MCF 10A (cell line): Measurements from ENCODE around the gene CKS1B. TPM values are rescaled to one million over a fixed set of nuclear protein-coding genes. Genes with fewer than 3 reads are reported as not detected.

Experiments used
- BruUV-seq: library from RNA; stranded (reverse); fragments of 400-500 nt; replicated peaks from 2 replicates; lab custom pipeline; 2021; lab: Mats Ljungman, UMichigan
- CTCF ChIA-PET: fragments of 300-600 bp; sonication (Branson Sonifier 250); formaldehyde crosslinking; extraction: SDS; loops from one replicate; lab custom pipeline; 2021; ENCODE audit warnings: antibody characterized with exemption, inconsistent platforms; lab: Yijun Ruan, JAX
- POLR2A ChIA-PET: fragments of 300-600, 350-650 bp; sonication (Branson Sonifier 250); formaldehyde crosslinking; extraction: SDS; loops from one replicate; lab custom pipeline; 2020; ENCODE audit warnings: antibody characterized with exemption, inconsistent platforms; lab: Yijun Ruan, JAX
- DNase-seq: peaks from one replicate; pipeline ENCODE4 v3.0.0-alpha.2; 2018; ENCODE audit not compliant: unreplicated experiment
- H3K27ac Mint-ChIP-seq: one replicate; pipeline ENCODE4 v1.8.0; 2022; ENCODE audit warnings: mild to moderate bottlenecking, low read depth, mixed read lengths; ENCODE audit not compliant: unreplicated experiment
- H3K27me3 Mint-ChIP-seq: one replicate; pipeline ENCODE4 v1.8.0; 2022; ENCODE audit warnings: mixed read lengths; ENCODE audit not compliant: insufficient read depth, unreplicated experiment
- H3K36me3 Mint-ChIP-seq: one replicate; pipeline ENCODE4 v1.8.0; 2022; ENCODE audit warnings: mild to moderate bottlenecking, moderate library complexity, mixed read lengths; ENCODE audit not compliant: insufficient read depth, unreplicated experiment
- H3K4me1 Mint-ChIP-seq: one replicate; pipeline ENCODE4 v1.8.0; 2022; ENCODE audit warnings: mixed read lengths; ENCODE audit not compliant: insufficient read depth, unreplicated experiment
- H3K4me3 Mint-ChIP-seq: one replicate; pipeline ENCODE4 v1.8.0; 2022; ENCODE audit warnings: mild to moderate bottlenecking, moderate library complexity, mixed read lengths; ENCODE audit not compliant: unreplicated experiment
- H3K9me3 Mint-ChIP-seq: one replicate; pipeline ENCODE4 v1.8.0; 2022; ENCODE audit warnings: mixed read lengths; ENCODE audit not compliant: unreplicated experiment
- intact Hi-C: fragments of 100-400 bp; cut with micrococcal nuclease; formaldehyde crosslinking; loops from 2 replicates; pipeline ENCODE4 v1.14.1; 2022
- total RNA-seq: library from RNA; stranded (reverse); gene quantifications from 2 replicates; pipeline ENCODE4 v1.2.3, GENCODE V29; 2022
- TF ChIP-seq, protein P1 (sequence below): fragments of 200-600 bp; IDR thresholded peaks from one replicate; pipeline ENCODE4 v1.8.0; 2022; ENCODE audit warnings: antibody characterized with exemption, mild to moderate bottlenecking; ENCODE audit not compliant: unreplicated experiment

The CKS1B gene
- total RNA-seq, 1 experiment from 2014 or later = 285 TPM

DNA sequence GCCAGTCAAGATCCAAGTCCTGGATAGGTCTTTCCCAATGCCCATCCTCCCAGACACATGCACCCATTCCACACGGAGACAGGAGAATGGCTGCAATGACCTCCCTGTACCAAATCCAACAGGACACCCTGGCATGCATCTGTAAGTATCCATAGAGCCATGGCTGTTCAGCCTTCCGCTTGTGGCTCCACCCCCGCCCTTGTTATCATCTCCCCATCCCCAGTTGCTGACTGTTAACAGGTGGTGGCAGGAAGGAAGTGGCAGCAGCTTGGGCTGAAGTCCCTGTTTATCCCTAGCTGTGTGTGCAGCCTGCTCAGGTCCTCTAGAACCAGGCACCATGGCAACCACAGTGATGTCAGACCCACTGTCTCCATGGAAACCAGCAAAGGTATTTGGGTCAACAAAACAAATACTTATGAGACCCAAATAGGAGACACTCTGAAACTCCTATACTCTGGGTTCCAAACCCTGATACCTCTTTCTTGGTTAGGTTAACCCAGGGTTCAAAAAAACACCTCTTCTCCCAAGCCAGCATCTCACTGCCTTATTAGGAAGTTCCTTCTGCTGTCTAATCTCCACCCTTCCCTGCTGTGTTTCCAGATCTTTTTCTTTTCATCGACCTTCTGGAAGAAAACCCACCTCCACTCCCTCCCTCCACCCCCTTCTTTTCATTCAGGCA, 19.3 kb upstream of the CKS1B start:
- no peak for DNase-seq
- CTCF ChIA-PET = interaction anchor here (0.6 to 4.2 kb wide), 21 partner anchors 10 to 420 kb away, joined by 3 to 45 read pairs (median 8); partner anchors contain the start of genes ADAM15, CKS1B, FLAD1 and PMVK

GRCh38 chr1:154955718-154956543, 18.6 kb upstream of the CKS1B start, which contains the start of gene PBXIP1:
Gene PBXIP1, minus strand, starts transcription at chr1:154956099. Its CDS starts 2,378 bp downstream, at chr1:154953721.
- ChIA-PET CTCF (interaction anchor here (0.6 to 4.2 kb wide), 21 partner anchors 9 to 475 kb away, joined by 3 to 45 read pairs (median 5); partner anchors contain the start of genes ADAM15, CKS1B, FLAD1 and PMVK), POLR2A (interaction anchor here (0.5 to 39.6 kb wide), 22 partner anchors 9 to 1157 kb away, joined by 3 to 1917 read pairs (median 6); partner anchors contain the start of genes ADAM15, CKS1B, FLAD1 and LENEP)
- no peaks in the 10 kb centered on the region for H3K27me3 Mint-ChIP-seq
- intact Hi-C loops = loop anchor here (1.0 kb wide), 1 partner anchor 43 kb away; no protein-coding TSS in a partner anchor
- TF ChIP-seq, protein P1, sequence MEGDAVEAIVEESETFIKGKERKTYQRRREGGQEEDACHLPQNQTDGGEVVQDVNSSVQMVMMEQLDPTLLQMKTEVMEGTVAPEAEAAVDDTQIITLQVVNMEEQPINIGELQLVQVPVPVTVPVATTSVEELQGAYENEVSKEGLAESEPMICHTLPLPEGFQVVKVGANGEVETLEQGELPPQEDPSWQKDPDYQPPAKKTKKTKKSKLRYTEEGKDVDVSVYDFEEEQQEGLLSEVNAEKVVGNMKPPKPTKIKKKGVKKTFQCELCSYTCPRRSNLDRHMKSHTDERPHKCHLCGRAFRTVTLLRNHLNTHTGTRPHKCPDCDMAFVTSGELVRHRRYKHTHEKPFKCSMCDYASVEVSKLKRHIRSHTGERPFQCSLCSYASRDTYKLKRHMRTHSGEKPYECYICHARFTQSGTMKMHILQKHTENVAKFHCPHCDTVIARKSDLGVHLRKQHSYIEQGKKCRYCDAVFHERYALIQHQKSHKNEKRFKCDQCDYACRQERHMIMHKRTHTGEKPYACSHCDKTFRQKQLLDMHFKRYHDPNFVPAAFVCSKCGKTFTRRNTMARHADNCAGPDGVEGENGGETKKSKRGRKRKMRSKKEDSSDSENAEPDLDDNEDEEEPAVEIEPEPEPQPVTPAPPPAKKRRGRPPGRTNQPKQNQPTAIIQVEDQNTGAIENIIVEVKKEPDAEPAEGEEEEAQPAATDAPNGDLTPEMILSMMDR = peak; percentile 24
- no peaks in the 10 kb centered on the region for H3K9me3 Mint-ChIP-seq
- peak within 1 kb of the TSS; percentile 88 for H3K4me3 Mint-ChIP-seq
- H3K4me1 Mint-ChIP-seq = peaks cover 43% of the 10 kb centered on the region
- no TSS peak for BruUV-seq
- DNase-seq = peak; percentile 97
- H3K36me3 Mint-ChIP-seq = peaks cover 14% of the 10 kb centered on the region
- H3K27ac Mint-ChIP-seq = peak within 1 kb of the TSS; percentile 68

More for the DNA sequence above, 19.3 kb upstream of the CKS1B start:
- intact Hi-C loops = loop anchor here (1.0 kb wide), 1 partner anchor 44 kb away; no protein-coding TSS in a partner anchor
- peak overlapping the region; percentile 68 for H3K27ac Mint-ChIP-seq
- H3K4me1 Mint-ChIP-seq = peaks cover 43% of the 10 kb centered on the region
- H3K9me3 Mint-ChIP-seq = no peaks in the 10 kb centered on the region
- POLR2A ChIA-PET = interaction anchor here (0.5 to 39.6 kb wide), 19 partner anchors 9 to 1158 kb away, joined by 3 to 1917 read pairs (median 6); partner anchors contain the start of genes ADAM15, CKS1B, FLAD1 and LENEP
- TF ChIP-seq, protein P1 = no peak
- peak overlapping the region; percentile 88 for H3K4me3 Mint-ChIP-seq
- BruUV-seq = no TSS peak
- H3K36me3 Mint-ChIP-seq = peaks cover 12% of the 10 kb centered on the region
- H3K27me3 Mint-ChIP-seq = no peaks in the 10 kb centered on the region

GRCh38 chr1:154956544-154956941, 17.9 kb upstream of the CKS1B start:
- intact Hi-C loops = no loop called here
- peak overlapping the region; percentile 68 for H3K27ac Mint-ChIP-seq
- H3K4me1 Mint-ChIP-seq = peaks cover 43% of the 10 kb centered on the region
- DNase-seq = no peak
- ChIA-PET CTCF (interaction anchor here (0.6 to 4.2 kb wide), 16 partner anchors 8 to 476 kb away, joined by 3 to 45 read pairs (median 8); partner anchors contain the start of genes ADAM15, CKS1B, FLAD1 and PMVK), POLR2A (interaction anchor here (0.6 to 39.6 kb wide), 17 partner anchors 9 to 496 kb away, joined by 3 to 1917 read pairs (median 6); partner anchors contain the start of genes ADAM15, CKS1B, FLAD1 and LENEP)
- H3K27me3 Mint-ChIP-seq = no peaks in the 10 kb centered on the region
- peak overlapping the region; percentile 88 for H3K4me3 Mint-ChIP-seq
- no peaks in the 10 kb centered on the region for H3K9me3 Mint-ChIP-seq
- H3K36me3 Mint-ChIP-seq = peaks cover 20% of the 10 kb centered on the region
- BruUV-seq = no TSS peak
- TF ChIP-seq, protein P1 = no peak
